Measurements from ENCODE around the gene WNT11. TPM values are rescaled to one million over a fixed set of nuclear protein-coding genes. Genes with fewer than 3 reads are reported as not detected.

WNT11 gene
- total RNA-seq, 1 experiment from 2014 or later = 0.40 TPM

GRCh38 chr11:76240161-76240540, 33.8 kb upstream of the WNT11 start:
- Histone ChIP-seq H3K4me2 (ENCODE audit: low read length) (no peak overlapping the region), H3F3A (ENCODE audit: low read length, unreplicated experiment) (no peaks in the 10 kb centered on the region), H3K79me2 (ENCODE audit: low read length) (no peaks in the 10 kb centered on the region), H3K27me3 (ENCODE audit: low read length) (no peaks in the 10 kb centered on the region), H3K9me3 (ENCODE audit: low read length) (no peaks in the 10 kb centered on the region), H3K9me2 (replicated peaks; ENCODE audit: low read length) (no peaks in the 10 kb centered on the region), H4K20me1 (ENCODE audit: low read length) (no peaks in the 10 kb centered on the region), H3K36me3 (ENCODE audit: low read depth, low read length) (no peaks in the 10 kb centered on the region), H3K27ac (ENCODE audit: low read length) (no peak overlapping the region), H3K4me3 (ENCODE audit: low read length) (no peak overlapping the region), H3K9ac (ENCODE audit: low read length) (no peak overlapping the region), H2AFZ (ENCODE audit: low read length) (no peak overlapping the region), H3K4me1 (ENCODE audit: insufficient read depth, low read length) (peaks cover 4% of the 10 kb centered on the region; the same call in 1 of the 2 replicates)
- DNase-seq (no peak), ATAC-seq (no peak)
- POLR2A ChIA-PET (ENCODE audit: unreplicated experiment) = no interaction called here
- CTCF ChIA-PET = interaction anchor here (0.6 kb wide), 1 partner anchor 32 kb away, joined by 3 read pairs; no protein-coding TSS in a partner anchor
- TF ChIP-seq EZH2phosphoT487 (IDR thresholded peaks at IDR 0.05; ENCODE audit: borderline replicate concordance, low read length) (no peak), EZH2 (IDR thresholded peaks at IDR 0.05; ENCODE audit: low read length, unreplicated experiment) (no peak)
- TF ChIP-seq, protein P1, sequence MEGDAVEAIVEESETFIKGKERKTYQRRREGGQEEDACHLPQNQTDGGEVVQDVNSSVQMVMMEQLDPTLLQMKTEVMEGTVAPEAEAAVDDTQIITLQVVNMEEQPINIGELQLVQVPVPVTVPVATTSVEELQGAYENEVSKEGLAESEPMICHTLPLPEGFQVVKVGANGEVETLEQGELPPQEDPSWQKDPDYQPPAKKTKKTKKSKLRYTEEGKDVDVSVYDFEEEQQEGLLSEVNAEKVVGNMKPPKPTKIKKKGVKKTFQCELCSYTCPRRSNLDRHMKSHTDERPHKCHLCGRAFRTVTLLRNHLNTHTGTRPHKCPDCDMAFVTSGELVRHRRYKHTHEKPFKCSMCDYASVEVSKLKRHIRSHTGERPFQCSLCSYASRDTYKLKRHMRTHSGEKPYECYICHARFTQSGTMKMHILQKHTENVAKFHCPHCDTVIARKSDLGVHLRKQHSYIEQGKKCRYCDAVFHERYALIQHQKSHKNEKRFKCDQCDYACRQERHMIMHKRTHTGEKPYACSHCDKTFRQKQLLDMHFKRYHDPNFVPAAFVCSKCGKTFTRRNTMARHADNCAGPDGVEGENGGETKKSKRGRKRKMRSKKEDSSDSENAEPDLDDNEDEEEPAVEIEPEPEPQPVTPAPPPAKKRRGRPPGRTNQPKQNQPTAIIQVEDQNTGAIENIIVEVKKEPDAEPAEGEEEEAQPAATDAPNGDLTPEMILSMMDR (conservative IDR thresholded peaks at IDR 0.05; ENCODE audit: low read depth, low read length) = no peak
- BruUV-seq (replicated peaks) = no TSS peak
- intact Hi-C loops (cut with micrococcal nuclease) = no loop called here

GRCh38 chr11:76239483-76240160, 33.3 kb upstream of the WNT11 start:
- Histone ChIP-seq H3K4me2 (ENCODE audit: low read length) (no peak overlapping the region), H3K36me3 (ENCODE audit: low read depth, low read length) (no peaks in the 10 kb centered on the region), H3K9me2 (replicated peaks; ENCODE audit: low read length) (no peaks in the 10 kb centered on the region), H2AFZ (ENCODE audit: low read length) (no peak overlapping the region), H3K9me3 (ENCODE audit: low read length) (no peaks in the 10 kb centered on the region), H3K4me3 (ENCODE audit: low read length) (no peak overlapping the region), H3K4me1 (ENCODE audit: insufficient read depth, low read length) (peaks cover 6% of the 10 kb centered on the region), H3K27ac (ENCODE audit: low read length) (no peak overlapping the region), H4K20me1 (ENCODE audit: low read length) (no peaks in the 10 kb centered on the region), H3K9ac (ENCODE audit: low read length) (no peak overlapping the region), H3K79me2 (ENCODE audit: low read length) (no peaks in the 10 kb centered on the region), H3F3A (ENCODE audit: low read length, unreplicated experiment) (no peaks in the 10 kb centered on the region), H3K27me3 (ENCODE audit: low read length) (no peaks in the 10 kb centered on the region)
- ChIA-PET POLR2A (ENCODE audit: unreplicated experiment) (no interaction called here), CTCF (no interaction called here)
- DNase-seq = no peak
- TF ChIP-seq EZH2 (IDR thresholded peaks at IDR 0.05; ENCODE audit: low read length, unreplicated experiment) = no peak
- TF ChIP-seq EZH2phosphoT487 (IDR thresholded peaks at IDR 0.05; ENCODE audit: borderline replicate concordance, low read length) = no peak
- TF ChIP-seq, protein P1 (conservative IDR thresholded peaks at IDR 0.05; ENCODE audit: low read depth, low read length) = no peak
- BruUV-seq (replicated peaks) = no TSS peak
- intact Hi-C loops (cut with micrococcal nuclease) = no loop called here
- no peak for ATAC-seq

DNA sequence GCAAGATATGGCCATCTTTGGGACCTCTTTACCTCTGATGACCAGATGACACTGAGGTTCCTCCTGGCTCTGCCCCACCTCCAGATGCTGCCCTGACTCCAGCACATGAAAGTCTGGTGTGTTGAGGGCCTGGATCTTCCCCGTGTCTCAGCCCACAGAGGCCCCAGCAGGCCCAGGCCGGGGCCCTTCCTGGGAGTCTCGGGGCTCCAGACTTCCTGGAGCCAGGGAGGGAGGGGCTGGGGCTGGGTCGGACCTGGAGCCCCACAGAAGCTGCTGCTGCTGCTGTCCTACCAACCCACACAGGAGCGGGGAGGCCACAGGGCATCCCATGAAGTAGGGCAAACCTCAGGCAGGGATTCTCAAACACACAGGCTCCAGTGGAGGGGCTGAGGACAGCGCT, 32.2 kb upstream of the WNT11 start:
- CTCF ChIA-PET = no interaction called here

More for the DNA sequence above, 32.2 kb upstream of the WNT11 start:
- Histone ChIP-seq H3K79me2 (ENCODE audit: low read length) (no peaks in the 10 kb centered on the region), H2AFZ (ENCODE audit: low read length) (no peak overlapping the region), H3K9ac (ENCODE audit: low read length) (no peak overlapping the region), H3K9me3 (ENCODE audit: low read length) (no peaks in the 10 kb centered on the region), H3K27me3 (ENCODE audit: low read length) (no peaks in the 10 kb centered on the region), H3F3A (ENCODE audit: low read length, unreplicated experiment) (no peaks in the 10 kb centered on the region), H3K4me2 (ENCODE audit: low read length) (no peak overlapping the region), H3K9me2 (replicated peaks; ENCODE audit: low read length) (no peaks in the 10 kb centered on the region), H3K27ac (ENCODE audit: low read length) (no peak overlapping the region), H3K36me3 (ENCODE audit: low read depth, low read length) (no peaks in the 10 kb centered on the region), H4K20me1 (ENCODE audit: low read length) (no peaks in the 10 kb centered on the region), H3K4me1 (ENCODE audit: insufficient read depth, low read length) (peaks cover 15% of the 10 kb centered on the region), H3K4me3 (ENCODE audit: low read length) (no peak overlapping the region)
- intact Hi-C loops (cut with micrococcal nuclease) = no loop called here
- no TSS peak for BruUV-seq (replicated peaks)
- ATAC-seq = no peak
- TF ChIP-seq EZH2 (IDR thresholded peaks at IDR 0.05; ENCODE audit: low read length, unreplicated experiment) (no peak), EZH2phosphoT487 (IDR thresholded peaks at IDR 0.05; ENCODE audit: borderline replicate concordance, low read length) (no peak)
- TF ChIP-seq, protein P1 (conservative IDR thresholded peaks at IDR 0.05; ENCODE audit: low read depth, low read length) = no peak
- no peak for DNase-seq
- POLR2A ChIA-PET (ENCODE audit: unreplicated experiment) = no interaction called here
